Trophoblast cell (in vitro differentiated cells and primary cell): ENCODE data around the gene DTNBP1.

ENCODE experiments used
- DNase-seq, 2 donors: peaks; one replicate each; pipeline ENCODE4 v3.0.0-alpha.2; 2016
- H2AFZ ChIP-seq: 2 replicates; pipeline ENCODE4 v1.6.1; 2013; ENCODE audit warnings: low read length, moderate library complexity, mild to moderate bottlenecking; ENCODE audit not compliant: insufficient read depth, poor library complexity
- H2AK5ac ChIP-seq: 2 replicates; pipeline ENCODE4 v1.6.1; 2013; ENCODE audit warnings: mild to moderate bottlenecking, low read length
- H2BK120ac ChIP-seq: 2 replicates; pipeline ENCODE4 v1.6.1; 2013; ENCODE audit warnings: low read length, mild to moderate bottlenecking, moderate library complexity; ENCODE audit not compliant: insufficient read depth, poor library complexity
- H2BK12ac ChIP-seq: 2 replicates; pipeline ENCODE4 v1.6.1; 2013; ENCODE audit warnings: mild to moderate bottlenecking, low read length, moderate library complexity
- H2BK5ac ChIP-seq: 2 replicates; pipeline ENCODE4 v1.6.1; 2013; ENCODE audit warnings: low read length, low read depth, moderate library complexity, mild to moderate bottlenecking; ENCODE audit not compliant: poor library complexity
- H3K14ac ChIP-seq: 2 replicates; pipeline ENCODE4 v1.6.1; 2013; ENCODE audit warnings: mild to moderate bottlenecking, low read length
- H3K18ac ChIP-seq: 2 replicates; pipeline ENCODE4 v1.6.1; 2013; ENCODE audit warnings: mild to moderate bottlenecking, low read length
- H3K23ac ChIP-seq: 2 replicates; pipeline ENCODE4 v1.6.1; 2013; ENCODE audit warnings: low read length
- H3K27ac ChIP-seq: 2 replicates; pipeline ENCODE4 v1.5.1; 2013; ENCODE audit warnings: low read depth, mild to moderate bottlenecking, inconsistent platforms, low read length, moderate library complexity
- H3K27me3 ChIP-seq: 2 replicates; pipeline ENCODE4 v1.6.1; 2013; ENCODE audit warnings: inconsistent platforms, mild to moderate bottlenecking, low read length, moderate library complexity; ENCODE audit not compliant: insufficient read depth
- H3K36me3 ChIP-seq, 2 experiments: 1 replicate in 1 of 2; 2 replicates in 1 of 2; pipeline ENCODE4 v1.6.1; 2013; ENCODE audit warnings: low read length in 2 of 2, mild to moderate bottlenecking in 2 of 2, moderate library complexity in 1 of 2; ENCODE audit not compliant: insufficient read depth in 2 of 2, control insufficient read depth in 1 of 2
- H3K4ac ChIP-seq: 2 replicates; pipeline ENCODE4 v1.6.1; 2013; ENCODE audit warnings: low read depth, mild to moderate bottlenecking, low read length, moderate library complexity
- H3K4me1 ChIP-seq, 2 experiments: 1 replicate in 1 of 2; 2 replicates in 1 of 2; pipeline ENCODE4 v1.6.1; 2013; ENCODE audit warnings: low read length in 2 of 2, mild to moderate bottlenecking in 2 of 2, moderate library complexity in 1 of 2; ENCODE audit not compliant: insufficient read depth in 2 of 2, control insufficient read depth in 1 of 2
- H3K4me2 ChIP-seq: 2 replicates; pipeline ENCODE4 v1.6.1; 2013; ENCODE audit warnings: inconsistent platforms, mild to moderate bottlenecking, low read length, moderate library complexity
- H3K4me3 ChIP-seq: 2 replicates; pipeline ENCODE4 v1.5.1; 2013; ENCODE audit warnings: mild to moderate bottlenecking, low read depth, low read length, inconsistent platforms
- H3K79me1 ChIP-seq: one replicate; pipeline ENCODE4 v1.6.1; 2013; ENCODE audit warnings: low read length
- H3K79me2 ChIP-seq: 2 replicates; pipeline ENCODE4 v1.6.1; 2013; ENCODE audit warnings: low read length, mild to moderate bottlenecking; ENCODE audit not compliant: control insufficient read depth, insufficient read depth, poor library complexity
- H3K9ac ChIP-seq: 2 replicates; pipeline ENCODE4 v1.6.1; 2013; ENCODE audit warnings: mild to moderate bottlenecking, low read length
- H3K9me3 ChIP-seq: 2 replicates; pipeline ENCODE4 v1.6.1; 2013; ENCODE audit warnings: low read depth, mild to moderate bottlenecking, control low read depth, inconsistent platforms, low read length; ENCODE audit not compliant: insufficient read depth
- H4K12ac ChIP-seq: 2 replicates; pipeline ENCODE4 v1.6.1; 2013; ENCODE audit warnings: low read depth, mild to moderate bottlenecking, low read length, moderate library complexity
- H4K8ac ChIP-seq: 2 replicates; pipeline ENCODE4 v1.6.1; 2013; ENCODE audit warnings: low read depth, mild to moderate bottlenecking, low read length, moderate library complexity
- H4K91ac ChIP-seq: one replicate; pipeline ENCODE4 v1.6.1; 2013; ENCODE audit warnings: low read depth, mild to moderate bottlenecking, low read length, moderate library complexity
- WGBS: extraction: QIAGEN DNeasy Blood & Tissue Kit; methylation state at CpG from one replicate; pipeline ENCODE4 v1.1.7; 2013; ENCODE audit warnings: missing lambda C conversion rate; ENCODE audit not compliant: insufficient read length, insufficient coverage; ENCODE audit errors: extremely low coverage; 5-methylcytosine and 5-hydroxymethylcytosine counted together

Gene DTNBP1

DNA sequence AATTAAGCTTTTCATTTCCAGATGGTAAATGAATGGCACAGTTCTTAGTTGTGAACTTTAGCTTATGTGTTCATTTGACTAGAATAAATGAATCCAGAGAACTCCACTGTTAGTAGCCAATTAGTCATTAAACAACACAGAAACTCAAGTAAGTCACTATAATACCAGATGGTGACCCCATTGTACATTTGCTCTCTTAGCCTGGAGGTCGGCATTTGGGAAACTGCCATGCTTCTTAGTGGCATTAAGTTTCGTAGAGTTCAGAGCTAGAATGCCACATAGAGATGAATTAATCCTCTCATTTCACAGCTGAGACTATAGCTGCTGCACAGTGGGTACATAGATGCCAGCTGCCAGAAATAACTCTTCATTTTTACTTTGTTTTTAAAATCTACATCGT, 10.8 kb upstream of the DTNBP1 start:
- Histone ChIP-seq H3K79me1 (no peaks in the 10 kb centered on the region), H2AK5ac (no peak overlapping the region), H3K14ac (no peak overlapping the region), H2BK5ac (no peak overlapping the region), H2AFZ (no peak overlapping the region), H2BK120ac (no peak overlapping the region), H2BK12ac (no peak overlapping the region), H3K4me2 (no peak overlapping the region), H3K4me3 (no peak overlapping the region), H4K12ac (no peak overlapping the region), H3K36me3 (no peaks in the 10 kb centered on the region), H3K27ac (no peak overlapping the region), H3K23ac (no peak overlapping the region), H3K79me2 (no peaks in the 10 kb centered on the region), H3K4me1 (no peaks in the 10 kb centered on the region), H3K27me3 (no peaks in the 10 kb centered on the region), H4K91ac (no peak overlapping the region), H4K8ac (no peak overlapping the region), H3K4ac (no peak overlapping the region), H3K9me3 (peaks cover 2% of the 10 kb centered on the region), H3K18ac (no peak overlapping the region), H3K9ac (no peak overlapping the region)
- no CpG with 5 or more reads among the region's 3 CpGs for WGBS
- no peak for DNase-seq

DNA sequence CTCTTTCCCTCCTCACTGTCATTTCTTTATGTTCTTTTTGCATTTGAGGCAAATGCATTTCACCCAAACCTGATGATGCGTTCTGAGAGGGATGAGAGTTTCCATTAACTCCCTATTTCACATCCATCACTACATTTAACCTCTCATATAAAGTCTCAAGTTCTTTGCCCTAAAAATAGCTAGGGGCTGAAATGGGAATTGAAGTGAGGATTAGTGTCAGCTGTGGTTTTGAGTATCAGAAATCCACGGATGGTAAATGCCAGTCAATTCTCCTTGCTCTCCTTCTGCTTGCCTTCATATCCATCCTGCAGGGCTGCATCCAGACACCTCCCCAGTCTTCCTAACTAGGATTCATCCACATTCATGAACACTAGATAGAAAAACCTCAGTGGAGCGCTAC, 10.0 kb upstream of the DTNBP1 start:
- H3K14ac ChIP-seq = no peak overlapping the region
- no peak overlapping the region for H3K27ac ChIP-seq
- no CpG with 5 or more reads among the region's 3 CpGs for WGBS
- no peak overlapping the region for H3K23ac ChIP-seq
- H3K9ac ChIP-seq = no peak overlapping the region
- H2AK5ac ChIP-seq = no peak overlapping the region
- H2BK120ac ChIP-seq = no peak overlapping the region
- no peak overlapping the region for H4K91ac ChIP-seq
- DNase-seq = no peak
- no peak overlapping the region for H3K4ac ChIP-seq
- H3K27me3 ChIP-seq = no peaks in the 10 kb centered on the region
- no peak overlapping the region for H2BK12ac ChIP-seq
- no peak overlapping the region for H2AFZ ChIP-seq
- peaks cover 2% of the 10 kb centered on the region for H3K9me3 ChIP-seq
- no peak overlapping the region for H3K18ac ChIP-seq
- no peak overlapping the region for H4K8ac ChIP-seq
- no peak overlapping the region for H3K4me2 ChIP-seq
- no peak overlapping the region for H3K4me3 ChIP-seq
- H3K79me2 ChIP-seq = no peaks in the 10 kb centered on the region
- no peaks in the 10 kb centered on the region for H3K4me1 ChIP-seq
- no peaks in the 10 kb centered on the region for H3K36me3 ChIP-seq
- no peaks in the 10 kb centered on the region for H3K79me1 ChIP-seq
- H4K12ac ChIP-seq = no peak overlapping the region
- no peak overlapping the region for H2BK5ac ChIP-seq

DNA sequence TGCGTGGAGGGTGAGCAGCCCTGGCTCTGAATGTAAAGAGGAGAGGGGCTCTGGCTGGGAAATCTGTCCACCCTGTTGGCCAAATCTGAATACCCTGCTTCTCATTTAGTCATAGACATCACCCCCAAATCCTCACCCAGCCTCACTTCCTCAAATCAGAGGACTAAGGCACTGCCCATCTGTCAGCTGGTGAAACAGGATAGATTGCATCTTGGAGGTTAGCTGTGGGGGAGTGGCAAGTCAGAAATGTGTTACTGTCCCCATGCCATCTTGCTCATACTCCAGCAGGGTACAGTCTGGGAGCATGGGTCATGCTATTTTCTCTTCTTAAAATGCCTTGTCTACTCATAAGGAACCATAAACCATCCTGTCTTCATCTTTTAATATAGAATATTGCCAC, 9.5 kb upstream of the DTNBP1 start:
- no peak overlapping the region for H4K12ac ChIP-seq
- no peak overlapping the region for H4K91ac ChIP-seq
- no peak for DNase-seq
- H2BK120ac ChIP-seq = no peak overlapping the region
- H3K27ac ChIP-seq = no peak overlapping the region
- no peak overlapping the region for H3K14ac ChIP-seq
- no peak overlapping the region for H2AK5ac ChIP-seq
- no peak overlapping the region for H2BK5ac ChIP-seq
- no peak overlapping the region for H3K18ac ChIP-seq
- H3K4me3 ChIP-seq = no peak overlapping the region
- H3K36me3 ChIP-seq = no peaks in the 10 kb centered on the region
- H3K79me2 ChIP-seq = no peaks in the 10 kb centered on the region
- H3K9me3 ChIP-seq = peaks cover 2% of the 10 kb centered on the region
- H3K27me3 ChIP-seq = no peaks in the 10 kb centered on the region
- H3K4ac ChIP-seq = no peak overlapping the region
- no peak overlapping the region for H4K8ac ChIP-seq
- H2AFZ ChIP-seq = no peak overlapping the region
- no peak overlapping the region for H2BK12ac ChIP-seq
- no CpG with 5 or more reads among the region's 1 CpG for WGBS
- H3K23ac ChIP-seq = no peak overlapping the region
- H3K79me1 ChIP-seq = no peaks in the 10 kb centered on the region
- H3K4me2 ChIP-seq = no peak overlapping the region
- H3K4me1 ChIP-seq = no peaks in the 10 kb centered on the region
- H3K9ac ChIP-seq = no peak overlapping the region

DNA sequence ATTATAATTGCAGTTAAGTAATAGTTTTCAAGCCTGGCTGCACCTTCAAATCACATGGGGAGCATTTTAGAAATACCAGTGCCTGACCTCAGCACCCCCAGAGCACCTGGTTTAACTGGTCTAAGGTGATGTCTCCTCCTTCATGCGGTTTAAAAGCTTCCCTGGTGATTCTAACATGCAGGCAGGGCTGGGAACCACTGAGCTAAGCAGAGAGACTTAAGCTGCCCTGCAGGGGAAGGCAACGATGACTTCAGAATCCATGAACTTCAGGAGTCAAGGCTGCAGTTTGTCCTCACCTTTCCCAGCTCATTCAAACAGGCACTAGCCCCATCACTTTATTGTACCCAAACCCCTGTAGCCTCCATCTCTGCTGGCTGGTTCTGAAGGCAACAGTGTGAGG, 6.1 kb upstream of the DTNBP1 start:
- Histone ChIP-seq H3K23ac (no peak overlapping the region), H3K4me3 (no peak overlapping the region), H4K12ac (no peak overlapping the region), H2AFZ (no peak overlapping the region), H2BK120ac (no peak overlapping the region), H3K4me1 (no peaks in the 10 kb centered on the region), H3K79me2 (no peaks in the 10 kb centered on the region), H2BK5ac (no peak overlapping the region), H3K9ac (no peak overlapping the region), H3K27ac (no peak overlapping the region), H2BK12ac (no peak overlapping the region), H3K9me3 (peaks cover 2% of the 10 kb centered on the region), H3K36me3 (no peaks in the 10 kb centered on the region), H3K4ac (no peak overlapping the region), H2AK5ac (no peak overlapping the region), H3K79me1 (no peaks in the 10 kb centered on the region), H4K91ac (no peak overlapping the region), H3K27me3 (no peaks in the 10 kb centered on the region), H3K18ac (no peak overlapping the region), H3K4me2 (no peak overlapping the region), H3K14ac (no peak overlapping the region), H4K8ac (no peak overlapping the region)
- no peak for DNase-seq
- no CpG with 5 or more reads among the region's 2 CpGs for WGBS
